ENCODE measurements around the gene GJB1.
"Not testable (repeated sequence)": the region's sequence is repeated elsewhere in the genome, so short reads cannot be mapped to it uniquely, and the experiment has no call there.

Gene GJB1
- 0 to 0.06 reads per million in 2 experiments for total RNA-seq

GRCh38 chrX:71222929-71223328 lies at the start of gene GJB1:
Gene GJB1 (plus strand): TSS chrX:71223224. CDS start chrX:71223708, 484 bp downstream.
- no peak for DNase-seq (ENCODE audit: low read depth)

GRCh38 chrX:71173440-71173839 lies 49.6 kb upstream of the GJB1 start:
- DNase-seq (ENCODE audit: low read depth), result no peak

- no peak for DNase-seq (ENCODE audit: low read depth)
Measured at GRCh38 chrX:71174795-71175194, 48.2 kb upstream of the GJB1 start.

GRCh38 chrX:71175531-71175930 lies 47.5 kb upstream of the GJB1 start:
- no peak for DNase-seq (ENCODE audit: low read depth)

GRCh38 chrX:71177327-71177726 lies 45.7 kb upstream of the GJB1 start:
- DNase-seq (ENCODE audit: low read depth), result no peak

GRCh38 chrX:71178908-71179307 lies 44.1 kb upstream of the GJB1 start:
- peak; percentile 20 for DNase-seq (ENCODE audit: low read depth)

- DNase-seq (ENCODE audit: low read depth), result not testable (repeated sequence)
Measured at GRCh38 chrX:71180579-71181265, 42.3 kb upstream of the GJB1 start.

GRCh38 chrX:71181558-71181909 lies 41.5 kb upstream of the GJB1 start:
- peak; percentile 12 for DNase-seq (ENCODE audit: low read depth)

GRCh38 chrX:71181910-71182799 lies 40.9 kb upstream of the GJB1 start:
- DNase-seq (ENCODE audit: low read depth), result peak; percentile 68

GRCh38 chrX:71182871-71183270 lies 40.2 kb upstream of the GJB1 start:
- no peak for DNase-seq (ENCODE audit: low read depth)

- DNase-seq (ENCODE audit: low read depth), result no peak
Measured at GRCh38 chrX:71183341-71183740, 39.7 kb upstream of the GJB1 start.

- DNase-seq (ENCODE audit: low read depth), result no peak
Measured at GRCh38 chrX:71184092-71184491, 38.9 kb upstream of the GJB1 start.

- no peak for DNase-seq (ENCODE audit: low read depth)
Measured at GRCh38 chrX:71184803-71185495, 38.1 kb upstream of the GJB1 start.

GRCh38 chrX:71191248-71191647 lies 31.8 kb upstream of the GJB1 start:
- DNase-seq (ENCODE audit: low read depth), result no peak

- no peak for DNase-seq (ENCODE audit: low read depth)
Measured at GRCh38 chrX:71195964-71196649, 26.9 kb upstream of the GJB1 start.

GRCh38 chrX:71198066-71198465 lies 25.0 kb upstream of the GJB1 start:
- no peak for DNase-seq (ENCODE audit: low read depth)

GRCh38 chrX:71199252-71200008 lies 23.6 kb upstream of the GJB1 start:
- DNase-seq (ENCODE audit: low read depth), result no peak

GRCh38 chrX:71210816-71211215 lies 12.2 kb upstream of the GJB1 start:
- DNase-seq (ENCODE audit: low read depth), result no peak

GRCh38 chrX:71212536-71212935 lies 10.5 kb upstream of the GJB1 start:
- DNase-seq (ENCODE audit: low read depth), result no peak

- DNase-seq (ENCODE audit: low read depth), result no peak
Measured at GRCh38 chrX:71214152-71214551, 8.9 kb upstream of the GJB1 start.

GRCh38 chrX:71214604-71215337 lies 8.3 kb upstream of the GJB1 start:
- DNase-seq (ENCODE audit: low read depth), result no peak

Measured in T follicular helper cell (primary cell).